HG03378 (cell line): ENCODE data around the gene USB1.

Experiments
- ATAC-seq: cut with Tn5 transposase; IDR thresholded peaks from one replicate; pipeline ENCODE4 v1.9.1; 2021; ENCODE audit warnings: mild to moderate bottlenecking, moderate library complexity; ENCODE audit not compliant: unreplicated experiment

Gene USB1, protein sequence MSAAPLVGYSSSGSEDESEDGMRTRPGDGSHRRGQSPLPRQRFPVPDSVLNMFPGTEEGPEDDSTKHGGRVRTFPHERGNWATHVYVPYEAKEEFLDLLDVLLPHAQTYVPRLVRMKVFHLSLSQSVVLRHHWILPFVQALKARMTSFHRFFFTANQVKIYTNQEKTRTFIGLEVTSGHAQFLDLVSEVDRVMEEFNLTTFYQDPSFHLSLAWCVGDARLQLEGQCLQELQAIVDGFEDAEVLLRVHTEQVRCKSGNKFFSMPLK

GRCh38 chr16:58000706-58001676 is at the start of gene USB1:
Gene USB1 (plus strand): TSS chr16:58001407. CDS start chr16:58001484, 77 bp downstream.
- peak; percentile 78 for ATAC-seq

GRCh38 chr16:57952909-57953308 is 48.3 kb upstream of the USB1 start:
- ATAC-seq: no peak

DNA sequence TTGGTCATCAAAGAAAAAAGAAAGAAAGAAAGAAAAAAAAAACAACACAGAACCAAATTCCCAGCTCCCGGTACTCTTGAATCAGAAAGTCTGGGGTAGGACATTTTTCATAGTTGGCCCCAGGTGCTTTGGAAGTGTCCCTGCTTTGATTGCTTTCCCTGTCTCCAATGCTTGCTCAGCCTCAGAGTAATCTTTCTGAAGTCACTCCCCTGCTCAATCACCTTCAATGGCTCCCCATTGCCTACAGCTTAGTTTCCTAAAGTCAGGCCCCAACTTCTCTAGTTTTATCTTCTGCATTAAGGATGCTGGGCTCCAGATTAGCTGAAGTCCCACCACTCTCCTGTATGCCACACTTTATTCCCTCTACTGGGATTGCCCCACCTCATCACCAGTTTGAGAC is 47.4 kb upstream of the USB1 start:
- no peak for ATAC-seq

- ATAC-seq: no peak
These were observed 45.5 kb upstream of the USB1 start for GRCh38 chr16:57955572-57956188.

GRCh38 chr16:57956270-57956808 is 44.9 kb upstream of the USB1 start:
- ATAC-seq: no peak

DNA sequence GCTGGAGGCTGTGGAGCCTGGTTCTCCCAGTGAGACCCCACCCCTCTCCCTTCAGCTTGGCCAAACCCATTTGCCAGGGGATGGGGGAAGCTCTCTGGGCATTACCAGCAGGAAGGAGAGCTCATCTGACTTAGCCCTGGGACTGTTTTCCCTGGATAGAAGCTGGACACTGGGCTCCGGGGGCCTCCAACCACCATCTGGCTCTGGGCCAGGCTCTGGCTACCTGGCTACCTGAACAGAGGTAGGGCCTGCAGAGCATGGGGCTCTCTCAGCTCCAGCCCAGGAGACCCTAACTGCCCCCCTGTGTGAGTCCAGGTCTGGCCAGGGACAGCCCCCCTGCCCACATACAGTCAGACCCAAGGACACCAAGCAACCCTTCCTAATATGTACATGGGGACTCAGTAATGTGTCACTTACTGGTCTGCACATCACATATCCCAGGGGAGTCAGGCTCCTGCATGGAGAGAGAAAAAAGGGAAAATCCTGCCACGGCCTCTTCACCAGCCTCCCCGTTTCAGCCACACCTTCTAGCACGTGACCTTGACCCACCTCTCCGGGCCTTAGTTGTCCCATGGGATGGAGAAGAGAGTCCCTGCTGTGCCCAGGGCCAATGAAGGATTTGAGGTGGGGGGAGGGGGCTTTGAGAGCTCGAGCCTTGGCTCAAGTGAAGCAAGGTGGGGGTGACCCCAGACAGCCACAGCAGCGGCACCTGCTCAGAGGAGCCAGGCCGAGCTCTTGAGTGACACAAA is 44.1 kb upstream of the USB1 start:
- no peak for ATAC-seq

GRCh38 chr16:57957673-57958392 is 43.4 kb upstream of the USB1 start:
- ATAC-seq: no peak

DNA sequence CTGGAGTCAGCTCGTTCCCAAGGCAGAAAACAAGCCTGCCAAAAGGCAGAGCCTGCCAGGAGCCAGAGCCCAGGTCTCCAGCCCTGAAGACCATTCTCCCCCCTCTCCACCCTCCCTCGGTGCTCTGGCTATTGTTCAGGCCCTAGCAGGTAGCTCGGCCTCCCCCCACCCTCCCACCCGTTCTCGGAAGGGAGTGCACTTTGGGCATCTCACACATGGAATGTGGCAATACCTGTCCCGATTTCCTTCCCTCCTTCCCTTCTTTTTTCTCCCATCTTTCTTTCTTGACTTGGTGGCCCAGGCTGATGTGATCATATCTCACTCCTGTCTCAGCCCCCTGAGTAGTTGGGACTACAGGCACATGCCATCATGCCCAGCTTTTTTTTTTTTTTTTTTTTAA is 42.7 kb upstream of the USB1 start:
- ATAC-seq: no peak

- no peak for ATAC-seq
These were observed 42.1 kb upstream of the USB1 start for GRCh38 chr16:57959121-57959520.

DNA sequence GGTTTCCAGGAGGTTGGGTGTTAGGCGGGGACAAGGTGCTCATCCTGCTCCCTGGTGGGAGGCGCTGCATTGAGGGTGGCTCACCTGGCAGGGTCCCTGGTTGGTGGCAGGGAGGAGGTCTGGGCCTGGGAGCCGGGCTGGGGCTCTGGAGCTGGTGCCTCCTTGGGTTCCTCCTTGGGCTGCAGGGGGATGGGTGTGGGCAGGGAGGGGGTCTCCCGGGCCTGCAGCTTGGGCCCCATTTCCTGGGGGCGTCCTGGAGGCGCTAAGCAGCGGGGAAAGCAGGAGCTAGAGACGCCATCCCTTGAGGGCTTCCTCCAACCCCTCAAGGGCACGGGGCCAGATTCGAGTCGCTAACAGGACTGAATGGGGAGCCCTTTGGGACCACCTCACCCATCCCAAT is 41.4 kb upstream of the USB1 start:
- no peak for ATAC-seq

GRCh38 chr16:57960310-57960709 is 40.9 kb upstream of the USB1 start:
- no peak for ATAC-seq

- ATAC-seq: no peak
These were observed 40.3 kb upstream of the USB1 start for GRCh38 chr16:57960826-57961472.

- no peak for ATAC-seq
These were observed 39.7 kb upstream of the USB1 start for GRCh38 chr16:57961538-57961937.

GRCh38 chr16:57962046-57962445 is 39.2 kb upstream of the USB1 start:
- ATAC-seq: no peak

- ATAC-seq: no peak
These were observed 38.5 kb upstream of the USB1 start for GRCh38 chr16:57962756-57963155.

DNA sequence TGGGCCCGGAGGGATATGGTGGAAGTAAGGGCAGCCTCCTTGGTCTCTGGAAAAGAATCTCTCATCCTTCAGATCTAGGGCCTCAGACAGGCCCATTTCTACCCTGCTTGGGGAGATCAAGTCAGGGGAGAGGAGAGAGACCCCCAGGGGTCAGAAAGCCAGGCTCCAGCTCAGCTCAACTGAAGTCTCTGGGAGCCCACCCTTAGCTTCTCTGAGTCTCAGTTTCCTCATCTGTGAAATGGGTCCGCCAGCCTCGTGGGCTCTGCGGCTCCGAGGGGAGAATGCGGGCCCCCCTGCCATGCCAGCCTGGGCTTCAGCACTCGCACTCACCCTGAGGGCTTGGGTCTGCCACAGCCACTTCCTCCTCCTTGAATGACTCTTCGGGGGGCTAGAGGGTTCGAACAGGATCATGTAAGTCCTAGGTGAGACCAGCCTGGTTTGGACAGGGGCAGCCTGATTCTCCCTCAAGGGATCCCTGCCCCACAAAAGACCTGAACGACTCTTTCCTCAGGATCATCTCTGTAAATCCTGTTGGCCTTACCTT is 37.0 kb upstream of the USB1 start:
- ATAC-seq: no peak

- ATAC-seq: no peak
These were observed 34.9 kb upstream of the USB1 start for GRCh38 chr16:57966204-57966771.

DNA sequence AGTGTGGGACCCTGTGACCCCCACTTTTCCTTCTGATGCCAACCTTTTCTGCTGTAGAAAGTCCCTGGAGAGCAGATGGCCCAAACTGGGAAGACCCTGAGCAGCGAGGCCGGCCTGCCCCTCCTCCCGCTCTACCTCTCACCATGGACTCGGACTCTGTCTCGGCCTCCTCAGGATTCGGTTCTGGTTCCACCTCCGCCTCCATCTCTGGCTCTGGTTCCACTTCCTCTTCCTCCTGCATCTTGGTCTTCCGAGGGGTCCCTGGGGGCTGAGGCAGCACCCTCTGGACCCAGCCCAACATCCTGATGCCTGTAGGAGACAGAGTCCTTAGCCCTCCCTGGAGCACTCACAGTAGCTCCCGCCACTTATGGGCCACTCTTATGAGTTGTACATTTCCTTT is 34.2 kb upstream of the USB1 start:
- no peak for ATAC-seq

GRCh38 chr16:57967916-57968315 is 33.3 kb upstream of the USB1 start:
- ATAC-seq: no peak
